NCI-H2196 (cell line): ENCODE measurements around the gene SNX10.

Experiments used
- DNase-seq: peaks from one replicate; lab custom pipeline; 2025; ENCODE audit not compliant: unreplicated experiment; lab: John Stamatoyannopoulos, UW

Gene SNX10

GRCh38 chr7:26398756-26399509 lies 107.3 kb downstream of the SNX10 start:
- DNase-seq: peak; percentile 72

GRCh38 chr7:26399736-26400135 lies 108.1 kb downstream of the SNX10 start:
- DNase-seq: no peak

- DNase-seq: no peak
These were observed 112.0 kb downstream of the SNX10 start for GRCh38 chr7:26403640-26404039.

GRCh38 chr7:26404189-26404996 lies 112.7 kb downstream of the SNX10 start:
- DNase-seq: no peak

GRCh38 chr7:26406433-26406832 lies 114.8 kb downstream of the SNX10 start:
- DNase-seq: no peak

- no peak for DNase-seq
These were observed 118.2 kb downstream of the SNX10 start for GRCh38 chr7:26409661-26410547.

- DNase-seq: peak; percentile 94
These were observed 121.5 kb downstream of the SNX10 start for GRCh38 chr7:26413007-26413691.

GRCh38 chr7:26416004-26416403 lies 124.3 kb downstream of the SNX10 start:
- no peak for DNase-seq

- no peak for DNase-seq
These were observed 126.3 kb downstream of the SNX10 start for GRCh38 chr7:26417911-26418413.

- DNase-seq: peak; percentile 46
These were observed 127.5 kb downstream of the SNX10 start for GRCh38 chr7:26419198-26419597.

- no peak for DNase-seq
These were observed 128.9 kb downstream of the SNX10 start for GRCh38 chr7:26420422-26421019.

GRCh38 chr7:26422761-26423160 lies 131.1 kb downstream of the SNX10 start:
- no peak for DNase-seq

GRCh38 chr7:26423436-26423835 lies 131.8 kb downstream of the SNX10 start:
- DNase-seq: no peak
